ENCODE results near the gene DLX3.

DLX3 gene

DNA sequence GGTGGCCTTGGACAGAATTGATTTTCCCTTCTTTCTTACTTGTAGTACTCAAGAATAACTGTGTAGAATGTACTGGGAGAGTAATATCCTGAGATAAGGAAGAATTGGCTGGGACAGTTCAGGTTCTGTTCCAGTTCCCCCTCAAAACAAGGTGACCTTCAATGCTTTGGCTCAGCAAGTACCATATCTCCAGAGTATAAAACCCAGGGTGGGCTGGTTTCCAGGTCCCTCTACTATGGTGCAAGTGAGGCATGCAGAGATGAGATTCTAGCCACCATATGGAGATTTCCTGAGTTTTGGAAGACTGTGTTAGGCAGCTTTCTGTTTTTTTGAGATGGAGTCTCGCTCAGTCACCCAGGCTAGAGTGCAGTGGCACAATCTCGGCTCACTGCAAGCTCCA lies 18.1 kb upstream of the DLX3 start:
- Histone ChIP-seq H3K27me3 (peaks cover 55% of the 10 kb centered on the region), H3K9me3 (no peaks in the 10 kb centered on the region), H3K4me1 (ENCODE audit: control insufficient read depth in 1 of 2, insufficient read depth in 1 of 2, low read depth in 1 of 2, low read length in 1 of 2) (no peaks in the 10 kb centered on the region), H3K4me3 (ENCODE audit: low read depth in 1 of 2, low read length in 1 of 2) (no peak overlapping the region), H3K36me3 (no peaks in the 10 kb centered on the region), H3K27ac (no peak overlapping the region)
- TF ChIP-seq, protein P1, sequence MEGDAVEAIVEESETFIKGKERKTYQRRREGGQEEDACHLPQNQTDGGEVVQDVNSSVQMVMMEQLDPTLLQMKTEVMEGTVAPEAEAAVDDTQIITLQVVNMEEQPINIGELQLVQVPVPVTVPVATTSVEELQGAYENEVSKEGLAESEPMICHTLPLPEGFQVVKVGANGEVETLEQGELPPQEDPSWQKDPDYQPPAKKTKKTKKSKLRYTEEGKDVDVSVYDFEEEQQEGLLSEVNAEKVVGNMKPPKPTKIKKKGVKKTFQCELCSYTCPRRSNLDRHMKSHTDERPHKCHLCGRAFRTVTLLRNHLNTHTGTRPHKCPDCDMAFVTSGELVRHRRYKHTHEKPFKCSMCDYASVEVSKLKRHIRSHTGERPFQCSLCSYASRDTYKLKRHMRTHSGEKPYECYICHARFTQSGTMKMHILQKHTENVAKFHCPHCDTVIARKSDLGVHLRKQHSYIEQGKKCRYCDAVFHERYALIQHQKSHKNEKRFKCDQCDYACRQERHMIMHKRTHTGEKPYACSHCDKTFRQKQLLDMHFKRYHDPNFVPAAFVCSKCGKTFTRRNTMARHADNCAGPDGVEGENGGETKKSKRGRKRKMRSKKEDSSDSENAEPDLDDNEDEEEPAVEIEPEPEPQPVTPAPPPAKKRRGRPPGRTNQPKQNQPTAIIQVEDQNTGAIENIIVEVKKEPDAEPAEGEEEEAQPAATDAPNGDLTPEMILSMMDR (IDR thresholded peaks at IDR 0.05) = no peak

GRCh38 chr17:50009282-50009681 lies 14.3 kb upstream of the DLX3 start:
- H3K27me3 ChIP-seq = peaks cover 78% of the 10 kb centered on the region
- no peak overlapping the region for H3K27ac ChIP-seq
- no peaks in the 10 kb centered on the region for H3K9me3 ChIP-seq
- H3K4me1 ChIP-seq (ENCODE audit: control insufficient read depth in 1 of 2, insufficient read depth in 1 of 2, low read depth in 1 of 2, low read length in 1 of 2) = no peaks in the 10 kb centered on the region
- TF ChIP-seq, protein P1 (IDR thresholded peaks at IDR 0.05) = no peak
- no peak overlapping the region for H3K4me3 ChIP-seq (ENCODE audit: low read depth in 1 of 2, low read length in 1 of 2)
- H3K36me3 ChIP-seq = no peaks in the 10 kb centered on the region

DNA sequence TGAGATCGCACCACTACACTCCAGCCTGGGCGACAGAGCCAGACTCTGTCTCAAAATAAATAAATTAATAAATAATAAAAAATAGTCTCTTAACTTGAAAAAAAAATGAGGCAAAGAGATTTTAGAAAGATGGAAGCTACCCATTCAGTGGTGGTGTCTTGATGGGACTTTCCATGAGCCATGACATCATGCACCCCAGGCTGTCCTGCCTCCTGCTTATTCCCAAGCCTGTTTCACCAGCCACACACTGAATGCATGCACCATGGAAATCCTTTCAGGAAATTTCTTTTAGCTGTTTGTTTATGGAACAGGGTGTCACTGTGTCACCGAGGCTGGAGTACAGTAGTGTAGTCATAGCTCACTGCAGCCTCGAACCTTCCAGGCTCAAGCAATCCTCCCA lies 8.9 kb upstream of the DLX3 start:
- H3K9me3 ChIP-seq = no peaks in the 10 kb centered on the region
- H3K27me3 ChIP-seq = peaks cover 92% of the 10 kb centered on the region
- TF ChIP-seq, protein P1 (IDR thresholded peaks at IDR 0.05) = no peak
- H3K4me1 ChIP-seq (ENCODE audit: control insufficient read depth in 1 of 2, insufficient read depth in 1 of 2, low read depth in 1 of 2, low read length in 1 of 2) = no peaks in the 10 kb centered on the region
- no peak overlapping the region for H3K27ac ChIP-seq
- H3K36me3 ChIP-seq = no peaks in the 10 kb centered on the region
- H3K4me3 ChIP-seq (ENCODE audit: low read depth in 1 of 2, low read length in 1 of 2) = no peak overlapping the region

DNA sequence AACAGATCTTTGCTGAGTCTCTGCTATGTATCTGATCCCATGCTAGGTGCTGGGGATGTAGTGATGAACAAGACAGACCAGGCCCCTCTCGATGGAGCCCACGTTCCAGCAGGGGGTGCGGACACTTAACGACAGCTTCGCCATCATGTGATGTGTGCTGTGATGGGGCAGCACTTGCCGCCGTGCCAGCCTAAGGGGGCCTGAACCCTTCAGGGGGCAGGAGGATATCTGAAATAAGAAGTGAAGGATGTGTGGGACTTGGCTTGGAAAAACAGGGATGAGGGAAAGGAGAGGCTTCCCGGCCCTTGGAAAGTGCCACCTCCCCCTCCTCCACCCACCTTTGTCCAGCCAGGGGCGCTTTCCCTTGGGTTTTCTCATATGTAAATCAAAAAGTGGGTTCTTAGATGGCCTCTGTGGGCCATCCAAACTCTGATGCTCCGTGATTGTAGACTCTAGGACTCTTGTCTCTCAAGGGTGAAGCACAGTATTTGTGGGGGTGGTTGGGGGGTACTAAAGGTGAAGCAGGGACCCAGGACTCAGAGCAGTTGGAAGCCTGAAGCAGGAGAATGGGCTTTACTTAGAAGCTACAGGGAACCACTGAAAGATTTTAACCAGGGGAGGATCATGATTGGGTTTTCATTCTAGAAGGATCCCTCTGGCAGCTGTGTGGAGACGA lies 4.0 kb upstream of the DLX3 start:
- Histone ChIP-seq H3K36me3 (no peaks in the 10 kb centered on the region), H3K9me3 (no peaks in the 10 kb centered on the region), H3K4me3 (ENCODE audit: low read depth in 1 of 2, low read length in 1 of 2) (no peak overlapping the region), H3K4me1 (ENCODE audit: control insufficient read depth in 1 of 2, insufficient read depth in 1 of 2, low read depth in 1 of 2, low read length in 1 of 2) (peaks cover 4 to 17% of the 10 kb centered on the region in 2 experiments), H3K27me3 (peaks cover 99% of the 10 kb centered on the region), H3K27ac (no peak overlapping the region)
- TF ChIP-seq, protein P1 (IDR thresholded peaks at IDR 0.05) = no peak

GRCh38 chr17:49997773-49998703 lies 3.0 kb upstream of the DLX3 start:
- H3K4me3 ChIP-seq (ENCODE audit: low read depth in 1 of 2, low read length in 1 of 2) = no peak overlapping the region
- peaks cover 13 to 26% of the 10 kb centered on the region in 2 experiments for H3K4me1 ChIP-seq (ENCODE audit: control insufficient read depth in 1 of 2, insufficient read depth in 1 of 2, low read depth in 1 of 2, low read length in 1 of 2)
- H3K27me3 ChIP-seq = peaks cover 99% of the 10 kb centered on the region
- H3K36me3 ChIP-seq = no peaks in the 10 kb centered on the region
- TF ChIP-seq, protein P1 (IDR thresholded peaks at IDR 0.05) = peak; percentile 80
- H3K9me3 ChIP-seq = no peaks in the 10 kb centered on the region
- H3K27ac ChIP-seq = no peak overlapping the region

Data from neutrophil (primary cell).